T-helper 2 cell treated with Interferon-gamma antibody and Interleukin-4, amounts not matched to agents 100 ng/mL and 5 ng/mL, for 36 hours (primary cell): ENCODE results near the gene BCAT1. TPM values are rescaled to one million over a fixed set of nuclear protein-coding genes. Genes with fewer than 3 reads are reported as not detected.
"Not testable (repeated sequence)": the region's sequence is repeated elsewhere in the genome, so short reads cannot be mapped to it uniquely, and the experiment has no call there.

Source experiments
- intact Hi-C: fragments of 100-400 bp; cut with micrococcal nuclease; formaldehyde crosslinking; loops from one replicate; pipeline ENCODE4 v1.15.1; 2023
- total RNA-seq: library from RNA; stranded (reverse); gene quantifications from 2 replicates; pipeline ENCODE4 v1.2.3, GENCODE V29; 2022

Gene BCAT1
- total RNA-seq, 1 donor from 2014 or later: 10.9 TPM

- intact Hi-C loops: loop anchor here (1.0 kb wide), 1 partner anchor 18 kb away; no protein-coding TSS in a partner anchor
Measured at GRCh38 chr12:24821691-24822090, 127.2 kb downstream of the BCAT1 start.

DNA sequence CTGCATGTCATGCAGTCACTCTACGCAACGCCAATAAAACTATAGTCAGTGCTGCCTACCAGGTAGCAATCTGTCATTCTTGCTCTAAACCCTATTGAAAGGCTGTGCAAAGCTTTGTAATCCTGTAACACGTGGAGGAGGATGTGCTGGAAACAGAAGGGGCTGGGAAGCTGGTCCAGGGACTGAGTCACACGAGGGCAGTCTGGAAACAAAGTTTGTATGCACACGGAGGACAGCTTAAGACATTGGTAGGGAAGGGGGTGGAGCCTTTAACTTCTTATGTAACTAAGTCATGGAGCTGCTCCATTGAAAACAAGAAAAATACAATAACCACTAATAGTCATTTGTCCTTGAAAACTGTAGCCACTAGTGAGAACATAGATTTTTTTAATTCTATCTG lies 128.0 kb downstream of the BCAT1 start:
- intact Hi-C loops: no loop called here

GRCh38 chr12:24818351-24818750 lies 130.6 kb downstream of the BCAT1 start:
- intact Hi-C loops: no loop called here

GRCh38 chr12:24815114-24815423 lies 133.8 kb downstream of the BCAT1 start:
- intact Hi-C loops: loop anchor here (2.0 kb wide), 1 partner anchor 20 kb away; no protein-coding TSS in a partner anchor

DNA sequence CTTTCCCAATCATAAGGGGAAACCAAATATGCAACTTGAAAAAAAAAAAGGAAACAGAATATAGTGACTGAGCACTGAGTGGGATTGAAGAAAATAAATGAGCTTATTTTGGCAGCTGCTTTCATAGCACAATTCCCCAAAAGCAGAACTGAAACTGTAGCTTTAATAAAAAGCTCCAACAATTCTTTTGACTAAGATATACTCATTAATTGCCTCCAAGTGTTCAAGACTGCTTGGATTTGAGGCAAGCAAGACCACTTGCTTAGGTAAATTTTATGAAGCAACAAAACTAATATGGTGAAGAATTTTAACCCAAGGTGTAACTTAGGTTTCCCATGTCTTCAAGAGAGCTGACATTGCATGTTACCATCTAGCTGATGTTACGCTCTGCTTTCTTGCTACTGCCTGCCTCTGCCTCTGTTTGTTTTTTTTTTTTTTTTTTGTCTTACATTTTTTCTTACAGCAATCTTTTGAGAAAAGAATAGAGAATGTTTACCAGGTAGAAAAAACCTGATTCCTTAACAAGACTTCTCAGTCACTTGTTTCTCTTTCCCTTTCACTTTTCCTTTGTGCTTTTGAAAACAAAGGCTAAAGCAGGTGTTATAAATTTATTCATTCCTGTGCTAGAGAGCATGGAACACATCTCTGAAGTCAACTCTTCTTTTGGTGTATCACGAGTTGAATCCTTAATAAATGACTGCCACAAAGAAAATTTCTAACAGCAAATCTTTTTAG lies 134.4 kb downstream of the BCAT1 start:
- intact Hi-C loops: loop anchor here (2.0 kb wide), 1 partner anchor 20 kb away; no protein-coding TSS in a partner anchor

DNA sequence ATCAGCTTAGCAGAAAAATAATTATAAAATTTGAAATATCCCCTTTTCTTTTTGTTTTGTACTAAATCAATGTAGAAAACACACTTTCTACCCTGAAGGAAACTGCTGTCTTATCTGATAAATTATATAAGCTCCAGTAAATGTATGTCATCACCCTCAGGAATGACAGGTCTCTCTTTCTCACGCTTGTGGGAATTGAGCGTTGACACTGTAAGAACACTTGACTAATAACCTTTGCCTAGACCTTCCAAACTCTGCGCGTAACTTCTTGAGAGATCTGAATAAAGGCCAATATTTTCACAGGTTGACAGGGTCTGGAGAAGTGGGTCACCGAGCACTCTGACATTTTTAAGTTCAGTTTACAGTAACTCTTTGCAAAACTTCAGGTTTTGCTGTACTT lies 138.5 kb downstream of the BCAT1 start:
- intact Hi-C loops: no loop called here

DNA sequence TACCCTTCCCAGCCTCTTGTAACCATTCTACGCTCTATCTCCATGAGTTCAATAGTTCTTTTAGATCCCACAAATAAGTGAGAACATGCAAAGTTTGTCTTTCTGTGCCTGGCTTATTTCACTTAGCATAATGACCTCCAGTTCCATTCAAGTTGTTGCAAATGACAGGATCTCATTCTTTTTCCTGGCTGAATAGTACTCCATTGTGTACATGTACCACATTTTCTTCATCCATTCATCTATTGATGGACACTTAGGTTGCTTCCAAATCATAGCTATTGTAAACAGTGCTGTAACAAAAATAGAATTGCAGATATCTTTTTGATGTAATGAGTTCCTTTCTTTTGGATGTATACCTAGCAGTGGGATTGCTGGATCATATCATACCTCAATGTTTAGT lies 139.6 kb downstream of the BCAT1 start:
- intact Hi-C loops: not testable (repeated sequence)

DNA sequence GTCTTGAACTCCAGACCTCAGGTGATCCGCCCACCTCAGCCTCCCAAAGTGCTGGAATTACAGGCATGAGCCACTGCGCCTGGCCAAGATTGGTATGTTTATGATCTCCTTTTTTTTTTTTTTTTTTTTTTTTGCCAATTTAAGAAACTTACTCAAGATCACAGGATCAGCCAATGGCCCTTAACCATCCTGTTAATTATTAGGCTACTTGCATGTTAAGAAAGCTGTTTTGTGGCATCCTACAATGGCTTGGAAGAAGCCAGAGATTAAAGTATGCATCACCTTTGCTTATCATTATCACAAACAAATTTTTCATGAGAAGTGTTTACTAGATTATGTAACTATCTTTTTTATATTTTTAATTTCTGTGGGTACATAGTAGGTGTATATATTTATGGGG lies 140.2 kb downstream of the BCAT1 start:
- intact Hi-C loops: no loop called here

GRCh38 chr12:24806386-24806785 lies 142.5 kb downstream of the BCAT1 start:
- intact Hi-C loops: no loop called here

- intact Hi-C loops: no loop called here
Measured at GRCh38 chr12:24803430-24804245, 145.3 kb downstream of the BCAT1 start.

GRCh38 chr12:24798335-24798734 lies 150.6 kb downstream of the BCAT1 start:
- intact Hi-C loops: no loop called here

DNA sequence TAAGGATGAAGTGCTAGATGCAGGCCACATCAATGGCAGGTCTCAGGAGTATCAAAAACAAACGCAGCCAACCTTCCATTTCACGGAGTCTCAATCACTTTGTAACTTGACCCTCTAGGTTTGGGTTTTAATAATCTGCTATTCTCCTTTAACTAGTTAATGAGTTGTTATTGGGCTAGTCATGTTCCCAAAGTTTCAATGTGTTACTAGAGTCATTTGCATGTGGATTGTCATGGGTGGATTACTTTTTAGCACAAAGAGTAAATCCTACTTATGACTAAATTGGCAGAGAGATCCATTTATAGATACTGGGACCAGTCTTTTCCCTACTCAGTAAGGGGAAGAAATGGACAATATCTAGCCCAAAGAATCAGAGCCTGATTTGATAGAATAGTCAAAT lies 151.0 kb downstream of the BCAT1 start:
- intact Hi-C loops: no loop called here

GRCh38 chr12:24796876-24797275 lies 152.0 kb downstream of the BCAT1 start:
- intact Hi-C loops: no loop called here

GRCh38 chr12:24795699-24796347 lies 153.1 kb downstream of the BCAT1 start:
- intact Hi-C loops: loop anchor here (1.0 to 2.0 kb wide), 2 partner anchors 19 to 43 kb away; no protein-coding TSS in a partner anchor

DNA sequence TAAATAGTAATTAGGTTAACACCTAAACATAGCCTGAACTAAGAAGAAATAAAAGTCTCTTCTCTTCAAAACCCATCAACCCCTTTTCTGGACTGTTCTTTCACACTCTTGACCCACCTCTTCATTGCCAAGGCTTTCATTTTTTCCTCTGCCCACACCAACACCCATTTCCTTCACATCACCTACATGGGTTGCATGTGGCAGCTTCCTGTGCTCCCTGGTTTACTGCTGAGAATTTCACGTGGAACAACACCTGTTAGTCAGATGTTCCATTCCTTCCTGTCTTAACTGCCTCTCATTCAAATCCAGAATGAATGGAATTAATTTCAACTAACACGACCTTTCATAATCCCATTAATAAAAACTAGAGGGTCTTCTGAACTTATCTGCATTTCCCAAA lies 157.3 kb downstream of the BCAT1 start:
- intact Hi-C loops: no loop called here

DNA sequence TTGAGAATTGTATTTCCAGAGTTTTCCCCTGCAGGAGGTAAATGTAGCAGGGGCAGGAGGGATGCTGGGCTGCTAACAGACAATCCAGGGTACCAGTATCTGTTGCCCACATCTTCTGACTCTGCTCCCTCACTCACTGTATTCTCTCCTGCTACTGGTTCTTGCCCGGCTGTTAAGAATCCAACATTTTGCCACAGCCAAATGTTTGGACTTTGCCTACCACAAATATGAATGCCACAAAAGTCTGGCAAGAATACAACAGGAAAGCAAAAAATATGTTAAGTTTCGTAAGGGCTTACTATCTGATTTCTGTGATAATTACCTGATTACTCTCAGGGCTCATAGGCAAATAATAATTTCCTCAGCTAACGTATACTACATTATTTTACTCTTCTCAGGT lies 160.0 kb downstream of the BCAT1 start:
- intact Hi-C loops: no loop called here

GRCh38 chr12:24780697-24781368 lies 168.1 kb downstream of the BCAT1 start:
- intact Hi-C loops: no loop called here

- intact Hi-C loops: loop anchor here (5.0 kb wide), 1 partner anchor 1571 kb away; no protein-coding TSS in a partner anchor
Measured at GRCh38 chr12:24778486-24779304, 170.2 kb downstream of the BCAT1 start.

- intact Hi-C loops: loop anchor here (5.0 kb wide), 1 partner anchor 1570 kb away; no protein-coding TSS in a partner anchor
Measured at GRCh38 chr12:24777359-24777758, 171.5 kb downstream of the BCAT1 start.

GRCh38 chr12:24776861-24777260 lies 172.0 kb downstream of the BCAT1 start:
- intact Hi-C loops: loop anchor here (5.0 kb wide), 1 partner anchor 1570 kb away; no protein-coding TSS in a partner anchor
